Measurements from ENCODE around the gene NT5C3B.
"Not testable (repeated sequence)": the region's sequence is repeated elsewhere in the genome, so short reads cannot be mapped to it uniquely, and the experiment has no call there.

NT5C3B gene

GRCh38 chr17:41835800-41836549 is at the start of gene NT5C3B:
TSS of gene NT5C3B (minus strand) at chr17:41836232. CDS start at chr17:41836193, 39 bp downstream.
- DNase-seq (ENCODE audit: low read depth): peak; percentile 39

GRCh38 chr17:41885733-41886132 is 49.7 kb upstream of the NT5C3B start:
- no peak for DNase-seq (ENCODE audit: low read depth)

GRCh38 chr17:41882756-41883155 is 46.7 kb upstream of the NT5C3B start:
- DNase-seq (ENCODE audit: low read depth): no peak

GRCh38 chr17:41880130-41880529 is 44.1 kb upstream of the NT5C3B start:
- no peak for DNase-seq (ENCODE audit: low read depth)

- not testable (repeated sequence) for DNase-seq (ENCODE audit: low read depth)
Measured at GRCh38 chr17:41874293-41874670, 38.2 kb upstream of the NT5C3B start.

- no peak for DNase-seq (ENCODE audit: low read depth)
Measured at GRCh38 chr17:41873559-41874292, 37.7 kb upstream of the NT5C3B start.

GRCh38 chr17:41871789-41872188 is 35.8 kb upstream of the NT5C3B start:
- DNase-seq (ENCODE audit: low read depth): no peak

GRCh38 chr17:41870627-41871026 is 34.6 kb upstream of the NT5C3B start:
- no peak for DNase-seq (ENCODE audit: low read depth)

GRCh38 chr17:41870097-41870496 is 34.1 kb upstream of the NT5C3B start:
- DNase-seq (ENCODE audit: low read depth): no peak

GRCh38 chr17:41869426-41869825 is 33.4 kb upstream of the NT5C3B start:
- DNase-seq (ENCODE audit: low read depth): no peak

- DNase-seq (ENCODE audit: low read depth): no peak
Measured at GRCh38 chr17:41868568-41868967, 32.5 kb upstream of the NT5C3B start.

GRCh38 chr17:41865596-41865893 is 29.5 kb upstream of the NT5C3B start:
- no peak for DNase-seq (ENCODE audit: low read depth)

GRCh38 chr17:41864836-41865595 is 29.0 kb upstream of the NT5C3B start, which contains the start of gene KLHL11:
TSS of gene KLHL11 (minus strand) at chr17:41865423. CDS start at chr17:41865370, 53 bp downstream.
- peak; percentile 86 for DNase-seq (ENCODE audit: low read depth)

GRCh38 chr17:41864498-41864835 is 28.4 kb upstream of the NT5C3B start:
- DNase-seq (ENCODE audit: low read depth): no peak

GRCh38 chr17:41863074-41863848 is 27.2 kb upstream of the NT5C3B start:
- no peak for DNase-seq (ENCODE audit: low read depth)

- no peak for DNase-seq (ENCODE audit: low read depth)
Measured at GRCh38 chr17:41860254-41860931, 24.4 kb upstream of the NT5C3B start.

- not testable (repeated sequence) for DNase-seq (ENCODE audit: low read depth)
Measured at GRCh38 chr17:41851382-41851781, 15.3 kb upstream of the NT5C3B start.

GRCh38 chr17:41849251-41849990 is 13.4 kb upstream of the NT5C3B start:
- no peak for DNase-seq (ENCODE audit: low read depth)

- peak; percentile 43 for DNase-seq (ENCODE audit: low read depth)
Measured at GRCh38 chr17:41848788-41849187, 12.8 kb upstream of the NT5C3B start.

GRCh38 chr17:41844971-41845370 is 8.9 kb upstream of the NT5C3B start:
- no peak for DNase-seq (ENCODE audit: low read depth)

GRCh38 chr17:41840781-41841180 is 4.7 kb upstream of the NT5C3B start:
- DNase-seq (ENCODE audit: low read depth): not testable (repeated sequence)

Measured in fibroblast of gingiva (primary cell).